GM21390 (cell line): Measurements from ENCODE around the gene CAMP.
A peak's percentile ranks its signal among the peaks of the same experiment; 100 is the strongest.
"Not testable (repeated sequence)": the region's sequence is repeated elsewhere in the genome, so short reads cannot be mapped to it uniquely, and the experiment has no call there.

ENCODE experiments used
- ATAC-seq: cut with Tn5 transposase; IDR thresholded peaks from one replicate; pipeline ENCODE4 v1.9.1; 2021; ENCODE audit not compliant: unreplicated experiment

Gene CAMP, protein sequence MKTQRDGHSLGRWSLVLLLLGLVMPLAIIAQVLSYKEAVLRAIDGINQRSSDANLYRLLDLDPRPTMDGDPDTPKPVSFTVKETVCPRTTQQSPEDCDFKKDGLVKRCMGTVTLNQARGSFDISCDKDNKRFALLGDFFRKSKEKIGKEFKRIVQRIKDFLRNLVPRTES

DNA sequence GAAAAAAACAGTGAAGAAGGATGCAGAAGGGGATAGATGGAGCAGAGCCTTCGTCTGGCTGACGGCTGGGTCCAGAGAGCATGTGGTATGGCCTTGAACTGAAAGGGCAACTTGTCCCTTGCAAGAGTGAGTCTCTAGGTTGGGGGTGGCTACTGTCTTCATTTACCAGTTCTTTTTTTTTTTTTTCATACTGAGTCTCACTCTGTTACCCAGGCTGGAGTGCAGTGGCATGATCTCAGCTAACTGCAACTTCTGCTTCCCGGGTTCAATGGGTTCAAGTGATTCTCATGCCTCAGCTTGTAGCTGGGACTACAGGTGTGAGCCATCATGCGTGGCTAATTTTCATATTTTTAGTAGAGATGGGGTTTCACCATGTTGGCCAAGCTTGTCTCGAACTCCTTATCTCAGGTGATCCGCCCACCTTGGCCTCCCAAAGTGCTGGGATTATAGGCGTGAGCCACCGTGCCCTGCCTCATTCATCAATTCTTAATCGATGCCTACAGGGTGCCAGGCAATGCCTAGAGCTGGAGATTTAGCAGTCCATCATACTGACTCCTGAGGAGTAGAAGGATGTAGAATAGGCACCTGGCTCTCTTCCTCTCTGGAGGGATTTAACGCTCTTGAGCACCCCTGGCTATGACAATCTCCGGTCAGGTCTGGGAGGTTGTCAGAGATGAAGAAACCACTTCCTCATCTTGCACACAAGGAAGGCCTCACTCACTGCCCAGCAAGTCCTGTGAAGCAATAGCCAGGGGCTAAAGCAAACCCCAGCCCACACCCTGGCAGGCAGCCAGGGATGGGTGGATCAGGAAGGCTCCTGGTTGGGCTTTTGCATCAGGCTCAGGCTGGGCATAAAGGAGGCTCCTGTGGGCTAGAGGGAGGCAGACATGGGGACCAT lies at the start of gene CAMP:
Gene CAMP, plus strand, starts transcription at position 880 of the 898 bp plus-strand sequence. Its CDS starts 17 bp downstream, at position 897.
- ATAC-seq = peak; percentile 79

DNA sequence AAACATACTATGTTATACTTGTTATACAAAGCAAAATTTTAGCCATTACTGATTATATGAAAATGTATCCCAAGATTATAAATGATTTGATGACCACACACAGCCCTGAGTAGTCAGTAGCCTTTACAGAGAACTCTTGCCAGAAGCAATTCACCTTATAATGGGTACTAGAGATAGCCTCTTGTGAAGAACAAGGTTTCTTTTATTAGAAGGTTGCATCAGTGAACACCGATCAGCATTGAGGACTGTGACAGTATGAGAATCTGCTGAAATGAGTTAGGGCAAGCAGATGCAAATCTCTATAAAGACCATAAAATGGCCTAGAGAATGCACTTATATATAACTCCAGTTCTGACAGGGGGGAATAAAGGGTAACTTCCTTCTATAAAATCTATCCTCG lies 45.2 kb upstream of the CAMP start:
- ATAC-seq = no peak

DNA sequence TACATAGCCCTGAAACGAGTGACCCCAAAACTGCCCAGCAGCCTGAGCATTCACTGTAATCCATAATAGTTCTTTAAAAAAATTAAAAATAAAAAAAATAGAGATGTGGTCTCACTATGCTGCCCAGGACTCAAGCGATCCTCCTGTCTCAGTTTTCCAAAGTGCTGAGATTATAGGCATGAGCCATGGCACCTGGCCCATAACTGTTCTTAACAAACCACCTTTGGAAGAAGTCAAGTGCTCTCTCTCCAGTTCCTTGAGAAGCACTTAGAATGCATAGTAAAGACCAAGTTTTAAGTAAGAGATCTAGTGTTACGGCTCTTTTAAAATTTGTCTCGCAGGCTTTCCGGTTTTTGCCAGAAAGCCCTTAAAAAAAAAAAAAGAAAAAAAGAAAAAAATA lies 43.3 kb upstream of the CAMP start:
- no peak for ATAC-seq

DNA sequence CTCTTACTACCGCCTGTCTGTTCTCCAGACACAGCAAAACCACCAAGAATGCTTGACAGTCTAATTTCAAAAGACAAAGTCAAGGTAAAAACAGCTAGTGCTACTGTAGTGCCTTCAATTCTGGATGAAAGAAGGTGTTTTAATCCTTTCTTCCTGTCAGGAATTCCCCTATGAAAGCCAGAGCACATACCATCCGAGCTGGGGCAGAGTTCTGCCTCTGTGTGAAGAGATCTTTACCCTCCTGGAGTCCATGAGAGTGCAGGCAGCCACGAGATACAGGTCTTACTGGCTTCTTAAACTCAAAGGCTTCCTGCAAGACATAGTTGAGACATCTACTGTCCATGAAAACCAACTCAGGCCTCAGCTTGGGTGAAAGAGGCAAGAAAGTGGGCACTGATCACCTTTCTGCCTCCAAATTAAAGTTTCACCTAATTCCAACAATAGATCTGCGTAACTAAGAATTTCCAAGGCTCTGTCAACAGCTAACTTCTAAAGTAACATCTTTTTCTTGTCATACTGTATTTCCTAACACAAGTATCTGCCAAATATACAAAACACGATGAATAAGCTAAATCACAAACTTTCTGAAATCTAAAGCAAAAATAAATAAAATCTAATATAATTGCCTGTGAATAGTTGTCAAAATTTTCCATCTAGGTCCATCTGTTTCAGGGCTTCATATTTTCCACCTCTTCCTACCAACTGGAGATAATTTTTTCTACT lies 42.6 kb upstream of the CAMP start:
- no peak for ATAC-seq

DNA sequence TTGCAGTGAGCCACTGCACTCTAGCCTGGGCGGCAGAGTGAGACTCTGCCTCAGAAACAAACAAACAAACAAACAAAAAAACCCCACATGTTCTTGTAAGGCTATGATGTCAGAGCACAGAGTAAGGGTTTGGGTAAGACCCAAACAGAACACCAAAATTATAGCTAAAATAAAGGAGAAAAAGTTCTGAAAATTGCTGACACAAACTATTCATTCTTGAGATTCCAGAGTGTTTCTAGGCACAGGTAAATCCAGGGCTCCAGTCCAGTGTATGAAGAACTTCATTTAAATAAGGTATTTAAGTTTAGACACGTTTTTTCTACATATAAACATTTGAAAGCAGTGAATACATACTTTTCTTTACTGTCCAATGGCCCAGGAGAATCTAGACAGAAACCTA lies 39.0 kb upstream of the CAMP start:
- ATAC-seq = no peak

DNA sequence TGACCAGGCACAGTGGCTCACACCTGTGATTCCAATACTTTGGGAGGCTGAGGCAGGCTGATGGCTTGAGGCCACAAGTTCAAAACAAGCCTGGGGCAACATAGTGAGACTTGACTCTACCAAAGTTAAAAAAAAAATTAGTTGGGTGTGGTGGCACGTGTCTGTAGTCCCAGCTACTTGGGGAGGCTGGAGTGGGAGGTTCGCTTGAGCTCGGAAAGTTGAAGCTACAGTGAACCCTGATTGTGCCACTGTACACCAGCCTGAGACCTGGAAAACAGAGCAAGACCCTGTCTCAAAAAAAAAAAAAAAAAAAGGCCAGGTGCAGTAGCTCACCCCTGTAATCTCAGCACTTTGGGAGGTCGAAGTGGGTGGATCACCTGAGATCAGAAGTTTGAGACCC lies 38.2 kb upstream of the CAMP start:
- no peak for ATAC-seq

DNA sequence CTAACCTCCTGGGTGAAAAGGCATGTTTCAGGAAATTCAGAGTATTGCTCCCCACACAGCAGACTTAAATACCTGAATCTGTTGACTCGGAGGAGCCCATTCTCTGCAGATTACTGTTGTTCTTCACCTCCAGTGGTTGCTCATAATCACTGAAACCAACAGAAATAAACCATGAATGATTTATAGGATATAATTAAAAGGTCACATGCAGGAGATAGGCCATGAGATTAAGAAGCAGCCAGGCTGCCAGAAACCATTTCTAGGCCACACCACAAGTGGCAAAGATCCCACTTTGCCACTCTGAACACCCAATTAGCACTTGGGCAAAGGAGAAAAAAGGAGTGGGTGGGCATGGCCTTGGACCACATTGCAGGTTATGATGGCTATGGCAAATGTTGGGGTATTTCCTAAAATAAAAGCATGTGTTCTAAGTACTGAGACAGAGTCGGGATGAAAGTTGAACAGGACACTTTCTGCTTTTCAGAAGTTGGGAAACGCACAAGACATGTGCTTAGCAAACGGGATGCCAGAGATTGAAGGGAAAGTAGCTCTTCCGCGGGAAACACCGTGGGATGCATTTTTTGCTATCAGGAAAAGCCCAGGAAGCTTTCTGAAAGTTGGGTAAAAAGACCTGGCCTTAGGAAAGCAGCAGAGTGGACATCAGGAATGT lies 36.5 kb upstream of the CAMP start:
- ATAC-seq = no peak

DNA sequence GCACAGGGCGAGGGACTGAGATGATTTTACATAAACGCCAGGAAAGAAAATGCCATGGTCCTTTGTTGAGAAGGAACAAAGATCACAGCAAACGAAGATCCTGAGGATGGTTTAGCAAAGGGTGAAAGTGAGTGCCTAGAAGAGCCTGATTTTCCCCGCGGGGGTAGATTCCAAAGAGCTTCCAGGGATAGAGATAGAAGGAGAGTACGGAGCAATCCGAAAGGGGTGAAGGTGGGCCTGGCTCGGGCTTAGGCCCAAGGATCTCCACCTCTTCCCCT lies 36.1 kb upstream of the CAMP start:
- ATAC-seq = no peak

DNA sequence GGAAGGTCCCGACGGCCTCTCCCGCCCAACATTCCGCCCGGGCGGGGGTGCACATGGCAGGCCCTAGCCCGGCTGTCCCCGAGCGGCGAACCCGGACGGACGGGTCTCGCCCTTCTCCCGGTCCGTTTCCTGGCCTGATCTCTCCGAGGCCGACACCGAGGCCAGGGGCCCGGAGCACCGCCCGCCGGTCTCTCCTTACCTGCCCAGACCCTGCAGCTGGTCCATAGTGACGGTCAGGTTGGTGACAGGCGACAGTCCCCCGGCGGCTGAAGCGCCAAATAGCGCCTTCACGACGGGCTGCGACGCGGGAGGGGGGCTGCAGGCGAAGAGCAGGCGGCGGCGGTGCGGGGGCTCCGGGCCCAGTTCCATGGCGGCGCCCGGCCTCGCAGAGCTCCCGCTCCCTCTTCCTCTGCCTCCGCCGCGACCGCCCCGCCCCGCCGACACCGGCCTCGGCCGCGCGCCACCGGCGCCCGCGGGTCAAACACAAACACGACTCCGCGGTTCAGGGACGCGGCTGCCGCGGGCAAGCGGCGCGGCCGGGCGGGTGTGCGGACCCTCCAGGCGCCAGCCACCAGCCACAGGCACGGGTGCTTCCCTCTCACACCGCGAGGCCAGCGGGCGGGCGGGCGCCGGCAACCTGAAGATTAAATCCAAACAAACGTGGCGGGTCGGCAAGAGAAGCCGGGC lies 35.6 kb upstream of the CAMP start:
- peak; percentile 23 for ATAC-seq

DNA sequence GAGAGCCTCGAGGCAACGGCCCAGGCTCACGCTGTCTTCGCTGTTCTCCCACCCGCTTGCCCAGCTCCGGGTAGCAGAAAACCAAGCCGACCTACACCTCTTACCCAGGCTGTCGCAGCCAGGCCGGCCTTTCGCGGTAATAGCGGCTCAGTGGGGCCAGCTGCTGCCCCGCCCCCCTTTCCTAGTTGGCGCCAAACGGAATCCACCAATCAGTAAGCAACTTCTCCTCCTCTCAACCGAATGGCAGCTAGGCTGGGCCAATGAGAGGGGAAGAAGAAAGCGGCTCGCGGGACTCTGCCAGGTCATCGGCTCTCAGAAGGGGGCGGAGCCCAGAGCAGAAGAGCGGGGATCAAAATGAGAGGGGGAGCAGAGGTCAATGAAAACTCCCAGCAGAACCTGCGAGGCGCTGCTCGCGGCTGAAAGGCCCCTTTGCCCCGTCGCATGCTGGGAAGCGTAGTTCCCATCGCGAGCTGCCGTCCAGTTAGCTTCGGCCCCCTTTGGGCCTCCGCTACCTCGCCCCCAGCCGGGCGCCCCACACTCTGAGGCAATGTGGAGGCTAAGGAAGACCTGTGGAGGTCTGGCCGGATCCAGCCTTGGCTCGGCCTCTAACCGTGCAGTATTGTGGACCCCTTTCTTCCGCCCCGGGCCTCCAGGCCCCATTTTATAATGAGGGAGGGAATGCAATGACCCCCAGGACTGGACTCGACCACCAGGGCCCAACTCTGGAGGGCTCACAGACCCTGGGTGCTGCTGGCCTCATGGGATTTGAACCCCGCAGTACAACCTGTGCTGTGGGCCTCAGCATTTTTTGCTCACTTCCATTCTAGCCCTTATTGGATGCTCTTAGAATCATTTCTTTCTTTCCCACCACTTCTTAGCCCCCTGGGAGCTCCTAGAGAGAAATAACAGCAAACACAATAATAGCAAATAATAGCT lies 34.8 kb upstream of the CAMP start, which contains the start of gene CDC25A:
Gene CDC25A, minus strand, starts transcription at position 152 of the 936 bp plus-strand sequence. CDS start 470 bp downstream, outside the sequence.
- peak; percentile 93 for ATAC-seq

DNA sequence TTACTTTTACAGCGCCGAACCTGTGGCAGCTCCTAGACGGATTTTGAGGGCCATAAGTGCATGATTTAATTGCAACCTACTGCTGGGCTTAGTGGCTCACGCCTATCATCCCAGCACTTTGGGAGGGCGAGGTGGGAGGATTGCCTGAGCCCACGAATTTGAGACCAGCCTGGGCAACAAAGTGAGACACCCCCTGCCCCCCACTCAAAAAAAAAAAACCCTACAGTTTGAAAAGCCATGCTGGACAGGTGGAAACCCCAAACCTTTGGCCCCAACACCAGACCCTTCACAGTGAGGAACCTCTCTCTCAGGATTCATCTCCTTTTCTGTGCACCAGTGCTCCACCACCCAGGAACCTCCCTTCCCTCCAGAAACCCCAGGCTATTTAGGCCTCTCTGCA lies 34.0 kb upstream of the CAMP start:
- ATAC-seq = no peak

DNA sequence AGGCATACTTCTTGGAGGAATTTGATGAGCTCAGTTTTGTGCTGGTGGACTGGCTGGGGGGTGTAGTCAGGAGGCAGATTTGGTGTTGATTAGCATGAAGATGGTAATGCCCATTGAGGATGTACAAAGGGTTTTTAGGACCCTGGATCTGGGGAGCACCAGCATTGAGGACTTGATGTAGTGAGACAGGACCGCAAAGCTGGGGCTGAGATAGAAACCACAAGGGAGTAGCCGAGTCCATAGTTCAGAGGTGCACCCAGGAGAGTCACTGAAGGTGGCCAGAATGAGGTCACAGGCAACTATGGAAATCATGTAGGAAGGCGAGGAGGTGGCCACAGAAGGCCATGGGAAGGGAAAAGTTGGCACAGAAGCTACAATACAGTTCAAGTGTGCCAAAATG lies 32.4 kb upstream of the CAMP start:
- ATAC-seq = no peak

DNA sequence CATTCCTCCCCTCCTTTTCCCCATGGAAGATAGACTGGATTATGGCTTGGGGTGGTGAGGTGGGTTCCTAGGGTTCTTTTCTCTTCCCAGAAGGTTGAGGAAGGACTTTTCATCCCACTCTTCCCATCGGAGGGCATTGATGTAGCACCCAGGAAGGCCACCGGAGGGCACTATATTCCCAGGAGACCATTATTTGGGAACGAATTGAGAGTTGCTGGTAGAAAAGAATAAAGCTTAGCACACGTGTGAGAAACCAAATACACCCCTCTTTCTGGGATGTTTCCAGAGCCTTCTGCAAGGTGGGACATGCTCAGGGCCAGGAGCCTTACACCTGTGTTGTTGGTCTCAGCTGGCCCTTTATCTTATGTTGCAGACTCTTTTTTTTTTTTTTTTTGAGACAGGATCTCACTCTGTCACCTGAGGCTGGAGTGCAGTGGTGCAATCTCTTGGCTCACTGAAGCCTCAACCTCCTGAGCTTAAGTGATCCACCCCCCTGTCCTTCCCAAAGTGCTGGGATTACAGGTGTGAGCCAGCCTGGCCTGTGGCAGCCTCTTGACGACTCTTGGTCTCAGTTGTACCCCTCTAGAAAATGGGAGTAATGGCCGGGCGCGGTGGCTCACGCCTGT lies 28.7 kb upstream of the CAMP start:
- no peak for ATAC-seq

DNA sequence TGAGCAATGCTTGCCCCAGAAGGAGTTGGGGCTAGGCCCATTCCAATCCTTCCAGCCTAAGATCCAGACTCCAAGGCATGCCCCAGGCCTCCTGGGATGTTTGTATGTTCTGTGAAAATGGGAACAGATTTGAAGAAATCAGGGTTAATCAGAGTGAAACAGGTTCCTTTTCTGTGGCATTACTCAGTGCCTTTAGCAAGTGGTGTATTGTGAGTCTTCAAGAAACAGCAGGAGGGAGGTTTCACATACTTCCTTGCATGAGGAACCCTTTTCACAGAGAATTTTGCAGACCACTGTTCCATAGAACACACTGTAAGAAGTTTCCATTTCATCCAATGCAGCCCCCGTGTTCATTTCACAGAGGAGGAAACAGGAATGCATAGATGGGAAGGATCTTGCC lies 26.7 kb upstream of the CAMP start:
- no peak for ATAC-seq

DNA sequence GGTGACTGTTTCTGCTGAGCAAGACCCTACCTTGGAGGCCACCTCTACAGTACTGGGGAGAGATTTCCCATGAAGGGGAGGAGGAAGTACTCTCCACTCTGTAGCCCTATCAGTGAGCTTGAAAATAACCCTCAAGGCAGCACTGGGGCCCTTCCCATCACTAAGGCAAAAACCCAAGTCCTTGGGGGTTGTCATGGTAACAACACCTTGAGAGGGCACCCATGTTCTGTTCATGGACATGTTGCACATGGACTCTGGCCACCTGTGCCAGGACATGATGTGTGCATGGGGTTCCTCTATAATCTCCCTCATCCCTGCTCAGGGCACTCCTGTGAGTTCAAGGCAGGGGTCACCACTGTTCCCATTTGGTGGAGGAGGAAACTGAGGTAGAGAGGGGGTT lies 24.2 kb upstream of the CAMP start:
- no peak for ATAC-seq

DNA sequence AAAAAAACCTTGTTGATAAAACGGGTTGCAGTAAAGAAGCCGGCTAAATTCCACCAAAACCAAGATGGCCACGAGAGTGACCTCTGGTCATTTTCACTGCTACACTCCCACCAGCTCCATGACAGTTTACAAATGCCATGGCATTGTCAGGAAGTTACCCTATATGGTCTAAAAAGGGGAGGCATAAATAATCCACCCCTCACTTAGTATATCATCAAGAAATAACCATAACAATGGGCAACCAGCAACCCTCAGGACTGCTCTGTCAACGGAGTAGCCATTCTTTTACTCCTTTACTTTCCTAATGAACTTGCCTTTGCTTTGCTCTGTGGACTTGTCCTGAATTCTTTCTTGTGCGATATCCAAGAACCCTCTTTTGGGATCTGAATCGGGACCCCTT lies 20.7 kb upstream of the CAMP start:
- no peak for ATAC-seq

DNA sequence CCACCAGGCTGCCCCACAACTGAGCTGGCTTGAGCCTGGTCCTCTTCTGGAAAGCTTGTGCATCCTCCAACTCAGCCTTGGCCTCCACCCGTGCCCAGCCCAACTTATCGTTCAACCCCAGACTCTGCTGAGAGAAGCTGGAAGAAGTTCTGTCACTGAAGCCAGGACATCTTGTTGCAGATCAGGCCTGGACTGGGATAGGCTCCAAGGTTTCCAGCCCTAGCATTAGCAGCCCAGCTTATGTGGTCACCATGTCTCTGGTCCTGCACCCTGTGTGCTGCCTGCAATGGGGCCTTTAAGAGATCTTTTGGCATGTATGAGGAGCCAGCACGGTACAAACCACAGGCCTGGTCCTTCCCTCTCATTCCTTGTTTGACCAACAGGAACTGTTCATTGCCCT lies 15.2 kb upstream of the CAMP start:
- no peak for ATAC-seq

DNA sequence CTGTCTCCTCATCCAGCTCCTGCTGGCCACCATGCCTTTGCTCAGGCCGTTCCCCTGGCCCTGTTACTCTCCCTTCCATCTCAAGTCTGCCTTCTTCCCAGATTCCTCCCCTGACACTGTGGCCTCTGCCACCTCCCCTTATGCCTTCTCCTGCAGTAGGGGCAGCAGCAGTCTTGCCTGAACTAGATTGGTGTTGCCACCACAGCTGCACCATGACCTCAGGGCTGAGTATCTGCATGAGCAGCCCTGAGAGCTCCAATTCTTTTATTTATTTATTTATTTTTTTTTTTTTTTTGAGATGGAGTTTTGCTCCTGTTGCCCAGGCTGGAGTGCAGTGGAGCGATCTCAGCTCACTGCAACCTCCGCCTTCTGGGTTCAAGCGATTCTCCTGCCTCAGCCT lies 13.8 kb upstream of the CAMP start:
- no peak for ATAC-seq

DNA sequence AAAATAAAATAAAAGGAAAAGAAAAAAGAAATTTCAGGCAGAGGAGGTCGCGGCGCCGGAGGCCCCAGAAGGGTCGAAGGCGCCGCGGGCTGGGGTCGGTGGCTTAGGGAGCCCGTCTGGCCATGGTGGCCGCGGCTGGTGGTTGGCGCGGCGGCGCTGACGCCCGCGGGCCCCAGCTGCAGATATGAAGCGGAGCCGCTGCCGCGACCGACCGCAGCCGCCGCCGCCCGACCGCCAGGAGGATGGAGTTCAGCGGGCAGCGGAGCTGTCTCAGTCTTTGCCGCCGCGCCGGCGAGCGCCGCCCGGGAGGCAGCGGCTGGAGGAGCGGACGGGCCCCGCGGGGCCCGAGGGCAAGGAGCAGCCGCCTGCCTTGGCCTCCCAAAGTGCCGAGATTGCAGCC lies 12.8 kb upstream of the CAMP start:
- not testable (repeated sequence) for ATAC-seq
